ENCODE measurements around the gene MYO3B. TPM values are rescaled to one million over a fixed set of nuclear protein-coding genes. Genes with fewer than 3 reads are reported as not detected.
"Not testable (repeated sequence)": the region's sequence is repeated elsewhere in the genome, so short reads cannot be mapped to it uniquely, and the experiment has no call there.

MYO3B gene
- total RNA-seq, 2 experiments from 2014 or later = 0.05 to 0.23 TPM

GRCh38 chr2:170202437-170202836 lies 24.5 kb downstream of the MYO3B start:
- Mint-ChIP-seq H3K36me3 (ENCODE audit: low read depth) (no peaks in the 10 kb centered on the region), H3K4me3 (no peak overlapping the region), H3K4me1 (ENCODE audit: low read depth) (no peaks in the 10 kb centered on the region), H3K9me3 (ENCODE audit: insufficient read depth) (no peaks in the 10 kb centered on the region), H3K27ac (no peak overlapping the region), H3K27me3 (ENCODE audit: low read depth) (peaks cover 14% of the 10 kb centered on the region)
- POLR2A ChIA-PET = no interaction called here
- ATAC-seq (no peak), DNase-seq (no peak)
- CTCF ChIA-PET = no interaction called here

DNA sequence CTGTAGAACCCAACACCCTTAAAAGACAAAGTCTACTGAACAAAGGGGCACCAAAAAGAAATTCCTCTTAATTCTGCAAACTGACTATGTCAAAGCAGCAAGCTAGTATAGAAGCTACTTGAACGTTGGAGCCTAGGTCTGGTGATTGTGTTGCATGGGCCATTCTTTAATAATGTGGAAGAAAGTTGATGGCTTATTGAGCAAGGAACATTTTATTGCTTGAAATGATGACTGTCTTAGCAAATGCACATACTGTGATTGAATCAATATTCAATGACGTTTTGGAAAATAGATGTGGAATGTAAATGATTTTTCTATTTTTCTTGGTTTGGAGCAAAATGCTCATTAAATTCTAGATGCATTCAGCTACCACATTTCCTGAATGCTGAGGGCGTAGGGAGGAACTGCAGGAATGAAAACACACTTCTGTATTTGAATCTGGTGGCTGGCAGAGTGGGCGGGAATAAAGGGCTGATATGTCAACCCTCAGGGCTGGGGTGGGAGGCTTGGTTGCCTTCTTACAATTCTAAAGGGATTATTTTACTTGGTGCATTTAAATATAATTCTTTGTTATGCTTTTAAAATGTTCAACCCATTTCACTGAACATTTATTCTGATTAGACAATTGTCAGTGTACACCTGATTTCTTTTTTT lies 26.5 kb downstream of the MYO3B start:
- CTCF ChIA-PET = no interaction called here
- Mint-ChIP-seq H3K27ac (no peak overlapping the region), H3K4me3 (no peak overlapping the region), H3K36me3 (ENCODE audit: low read depth) (no peaks in the 10 kb centered on the region), H3K27me3 (ENCODE audit: low read depth) (peaks cover 8% of the 10 kb centered on the region), H3K4me1 (ENCODE audit: low read depth) (no peaks in the 10 kb centered on the region), H3K9me3 (ENCODE audit: insufficient read depth) (no peaks in the 10 kb centered on the region)
- ATAC-seq = no peak
- POLR2A ChIA-PET = no interaction called here
- no peak for DNase-seq

GRCh38 chr2:170206246-170206645 lies 28.3 kb downstream of the MYO3B start:
- ATAC-seq = no peak
- Mint-ChIP-seq H3K4me3 (no peak overlapping the region), H3K27me3 (ENCODE audit: low read depth) (peaks cover 12% of the 10 kb centered on the region), H3K36me3 (ENCODE audit: low read depth) (no peaks in the 10 kb centered on the region), H3K9me3 (ENCODE audit: insufficient read depth) (no peaks in the 10 kb centered on the region), H3K4me1 (ENCODE audit: low read depth) (no peaks in the 10 kb centered on the region), H3K27ac (no peak overlapping the region)
- POLR2A ChIA-PET = no interaction called here
- CTCF ChIA-PET = no interaction called here
- no peak for DNase-seq

DNA sequence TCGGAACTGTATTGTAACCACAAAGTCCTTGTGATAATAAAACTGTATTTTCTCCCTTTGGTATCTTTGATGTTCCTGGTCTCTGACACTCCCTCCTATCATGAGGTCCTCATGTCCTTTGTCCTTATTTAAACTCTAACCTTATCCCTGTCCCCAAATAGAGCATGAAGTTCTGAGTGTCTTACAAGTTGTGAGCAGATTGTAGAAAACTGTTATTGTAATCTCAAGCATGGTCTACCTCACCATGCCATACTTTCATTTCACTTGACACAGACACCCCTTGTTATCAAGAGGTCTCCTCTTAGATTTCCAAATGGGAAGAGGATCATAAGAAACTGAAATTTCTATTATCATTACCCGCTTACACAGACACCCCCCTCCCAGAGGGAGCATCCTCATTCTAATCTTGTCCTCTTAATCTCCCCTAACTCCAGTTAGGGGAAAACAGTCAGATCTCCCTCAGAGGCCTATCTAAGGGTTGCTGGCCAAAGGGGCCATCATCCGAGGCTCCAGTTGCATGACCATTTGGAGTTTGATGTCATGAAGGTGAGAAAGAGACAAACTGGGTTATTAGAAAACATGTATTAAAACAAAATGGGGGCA lies 29.0 kb downstream of the MYO3B start:
- Mint-ChIP-seq H3K27me3 (ENCODE audit: low read depth) (peaks cover 12% of the 10 kb centered on the region), H3K36me3 (ENCODE audit: low read depth) (no peaks in the 10 kb centered on the region), H3K27ac (no peak overlapping the region), H3K4me3 (no peak overlapping the region), H3K4me1 (ENCODE audit: low read depth) (no peaks in the 10 kb centered on the region), H3K9me3 (ENCODE audit: insufficient read depth) (no peaks in the 10 kb centered on the region)
- DNase-seq (no peak), ATAC-seq (no peak)
- ChIA-PET CTCF (no interaction called here), POLR2A (no interaction called here)

DNA sequence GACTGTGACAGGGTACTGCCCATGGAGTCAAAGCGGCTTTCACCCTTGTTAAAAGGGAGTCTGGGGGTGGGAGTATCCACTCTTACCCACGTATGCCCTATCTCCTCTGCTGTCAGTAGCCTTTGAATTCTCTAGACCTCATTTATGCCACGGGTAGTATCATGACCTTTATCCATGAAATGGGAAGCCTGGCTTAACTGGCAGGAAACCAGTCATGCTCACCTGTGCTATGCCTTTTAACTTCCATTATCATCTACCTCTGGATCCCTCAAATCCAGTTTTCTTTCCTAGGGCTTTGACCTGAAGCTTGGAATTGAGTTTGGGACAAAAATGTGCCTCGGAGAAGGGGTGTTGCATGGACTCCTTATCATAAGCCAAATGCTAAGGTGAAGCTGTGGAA lies 30.0 kb downstream of the MYO3B start:
- POLR2A ChIA-PET = no interaction called here
- Mint-ChIP-seq H3K36me3 (ENCODE audit: low read depth) (no peaks in the 10 kb centered on the region), H3K27ac (no peak overlapping the region), H3K27me3 (ENCODE audit: low read depth) (peaks cover 12% of the 10 kb centered on the region), H3K4me1 (ENCODE audit: low read depth) (no peaks in the 10 kb centered on the region), H3K9me3 (ENCODE audit: insufficient read depth) (no peaks in the 10 kb centered on the region), H3K4me3 (no peak overlapping the region)
- no peak for ATAC-seq
- CTCF ChIA-PET = no interaction called here
- DNase-seq = no peak

- CTCF ChIA-PET = no interaction called here
- no peak overlapping the region for H3K27ac Mint-ChIP-seq
- POLR2A ChIA-PET = no interaction called here
Measured at GRCh38 chr2:170208967-170209366, 31.0 kb downstream of the MYO3B start.

GRCh38 chr2:170212625-170213280 lies 34.8 kb downstream of the MYO3B start:
- Mint-ChIP-seq H3K27ac (no peak overlapping the region), H3K27me3 (ENCODE audit: low read depth) (peaks cover 10% of the 10 kb centered on the region), H3K36me3 (ENCODE audit: low read depth) (no peaks in the 10 kb centered on the region), H3K4me3 (no peak overlapping the region), H3K4me1 (ENCODE audit: low read depth) (no peaks in the 10 kb centered on the region), H3K9me3 (ENCODE audit: insufficient read depth) (no peaks in the 10 kb centered on the region)
- DNase-seq = no peak
- ATAC-seq = no peak
- CTCF ChIA-PET = no interaction called here
- POLR2A ChIA-PET = no interaction called here

More at GRCh38 chr2:170208967-170209366, 31.0 kb downstream of the MYO3B start:
- Mint-ChIP-seq H3K4me3 (no peak overlapping the region), H3K4me1 (ENCODE audit: low read depth) (no peaks in the 10 kb centered on the region), H3K36me3 (ENCODE audit: low read depth) (no peaks in the 10 kb centered on the region), H3K27me3 (ENCODE audit: low read depth) (peaks cover 12% of the 10 kb centered on the region), H3K9me3 (ENCODE audit: insufficient read depth) (no peaks in the 10 kb centered on the region)
- DNase-seq (no peak), ATAC-seq (no peak)

DNA sequence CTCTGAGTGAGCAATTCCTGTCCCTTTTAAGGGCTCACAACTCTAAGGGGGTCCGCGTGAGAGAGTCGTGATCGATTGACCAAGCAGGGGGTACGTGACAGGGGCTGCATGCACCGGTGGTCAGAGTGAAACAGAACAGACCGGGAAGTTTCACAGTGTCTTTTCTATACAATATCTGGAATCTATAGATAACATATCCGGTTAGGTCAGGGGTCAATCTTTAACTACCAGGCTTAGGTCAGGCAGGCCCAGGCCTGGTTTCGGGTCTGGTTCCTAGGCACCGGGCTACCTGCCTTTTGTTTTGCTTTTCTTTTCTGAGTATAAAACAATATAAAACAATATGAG lies 35.3 kb downstream of the MYO3B start:
- H3K9me3 Mint-ChIP-seq (ENCODE audit: insufficient read depth); DNase-seq; ATAC-seq; H3K36me3 Mint-ChIP-seq (ENCODE audit: low read depth); H3K27ac Mint-ChIP-seq; H3K4me1 Mint-ChIP-seq (ENCODE audit: low read depth); POLR2A ChIA-PET; CTCF ChIA-PET; H3K4me3 Mint-ChIP-seq: not testable (repeated sequence)
- H3K27me3 Mint-ChIP-seq (ENCODE audit: low read depth) = peaks cover 10% of the 10 kb centered on the region

- ATAC-seq (no peak), DNase-seq (no peak)
- no peak overlapping the region for H3K27ac Mint-ChIP-seq
- no peaks in the 10 kb centered on the region for H3K36me3 Mint-ChIP-seq (ENCODE audit: low read depth)
- H3K9me3 Mint-ChIP-seq (ENCODE audit: insufficient read depth) = no peaks in the 10 kb centered on the region
- H3K27me3 Mint-ChIP-seq (ENCODE audit: low read depth) = peaks cover 13% of the 10 kb centered on the region
- no peaks in the 10 kb centered on the region for H3K4me1 Mint-ChIP-seq (ENCODE audit: low read depth)
- ChIA-PET POLR2A (no interaction called here), CTCF (no interaction called here)
- no peak overlapping the region for H3K4me3 Mint-ChIP-seq
Measured at GRCh38 chr2:170213651-170214050, 35.7 kb downstream of the MYO3B start.

DNA sequence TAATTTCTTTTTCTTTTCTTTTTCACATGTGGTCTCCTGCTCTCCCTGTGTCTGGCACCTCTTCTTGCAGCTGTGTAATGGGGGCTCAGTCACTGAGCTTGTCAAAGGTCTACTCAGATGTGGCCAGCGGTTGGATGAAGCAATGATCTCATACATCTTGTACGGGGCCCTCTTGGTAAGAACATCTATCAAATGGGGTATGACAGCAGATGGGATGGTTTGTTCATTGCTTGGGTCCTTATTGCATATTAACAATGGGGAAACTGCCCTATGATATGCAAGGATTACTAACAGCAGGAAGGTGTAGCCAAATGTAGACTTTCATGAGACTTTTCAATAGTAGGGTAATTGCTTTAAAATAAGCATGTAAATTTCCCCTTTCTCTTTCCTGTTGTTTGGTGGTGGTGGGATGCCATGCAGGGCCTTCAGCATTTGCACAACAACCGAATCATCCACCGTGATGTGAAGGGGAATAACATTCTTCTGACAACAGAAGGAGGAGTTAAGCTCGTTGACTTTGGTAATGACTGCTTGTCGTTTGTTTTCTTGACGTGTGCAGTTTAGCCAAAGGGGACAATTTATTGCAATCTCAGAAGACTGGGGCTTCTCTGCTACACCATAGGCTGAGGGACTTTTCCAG lies 36.5 kb downstream of the MYO3B start:
- DNase-seq = no peak
- Mint-ChIP-seq H3K36me3 (ENCODE audit: low read depth) (no peaks in the 10 kb centered on the region), H3K27ac (no peak overlapping the region), H3K4me3 (no peak overlapping the region), H3K4me1 (ENCODE audit: low read depth) (no peaks in the 10 kb centered on the region), H3K27me3 (ENCODE audit: low read depth) (peaks cover 13% of the 10 kb centered on the region), H3K9me3 (ENCODE audit: insufficient read depth) (no peaks in the 10 kb centered on the region)
- POLR2A ChIA-PET = interaction anchor here (0.5 kb wide), 1 partner anchor 731 kb away, joined by 3 read pairs; no protein-coding TSS in a partner anchor
- no peak for ATAC-seq
- CTCF ChIA-PET = no interaction called here

DNA sequence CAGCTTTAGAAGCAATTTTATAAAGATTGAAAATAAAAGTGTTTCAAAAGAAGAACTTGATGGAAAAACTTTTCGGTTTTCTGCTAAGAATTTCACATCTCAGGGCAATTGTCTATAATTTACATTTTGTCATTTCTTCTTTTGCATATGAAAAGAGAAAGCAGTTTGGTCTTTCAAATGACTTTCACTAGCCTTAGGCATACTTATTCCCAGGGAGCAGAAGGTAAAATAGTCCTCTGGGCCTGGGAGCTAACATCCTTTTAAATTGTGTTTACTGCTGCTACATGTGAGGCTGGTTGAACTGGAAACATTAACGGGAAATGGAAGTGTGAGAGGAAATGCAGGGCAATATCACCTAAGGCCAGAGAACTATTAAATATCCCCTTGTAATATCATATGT lies 37.1 kb downstream of the MYO3B start:
- no peak overlapping the region for H3K27ac Mint-ChIP-seq
- ATAC-seq (no peak), DNase-seq (no peak)
- ChIA-PET POLR2A (no interaction called here), CTCF (no interaction called here)
- H3K9me3 Mint-ChIP-seq (ENCODE audit: insufficient read depth) = no peaks in the 10 kb centered on the region
- peaks cover 15% of the 10 kb centered on the region for H3K27me3 Mint-ChIP-seq (ENCODE audit: low read depth)
- no peaks in the 10 kb centered on the region for H3K4me1 Mint-ChIP-seq (ENCODE audit: low read depth)
- no peaks in the 10 kb centered on the region for H3K36me3 Mint-ChIP-seq (ENCODE audit: low read depth)
- no peak overlapping the region for H3K4me3 Mint-ChIP-seq

GRCh38 chr2:170216428-170216827 lies 38.5 kb downstream of the MYO3B start:
- H3K27me3 Mint-ChIP-seq (ENCODE audit: low read depth) = peaks cover 10% of the 10 kb centered on the region
- peaks cover under 1% of the 10 kb centered on the region for H3K4me1 Mint-ChIP-seq (ENCODE audit: low read depth)
- DNase-seq (no peak), ATAC-seq (no peak)
- ChIA-PET POLR2A (no interaction called here), CTCF (no interaction called here)
- H3K27ac Mint-ChIP-seq = no peak overlapping the region
- no peaks in the 10 kb centered on the region for H3K9me3 Mint-ChIP-seq (ENCODE audit: insufficient read depth)
- no peaks in the 10 kb centered on the region for H3K36me3 Mint-ChIP-seq (ENCODE audit: low read depth)
- H3K4me3 Mint-ChIP-seq = no peak overlapping the region

All from activated CD8-positive, alpha-beta T cell treated with anti-CD3 and anti-CD28 coated beads, Interleukin-2, amount 10 ng/mL, durations not matched to agents 7 days and 5 days (primary cell).